K562 (cell line): ENCODE data around the gene ARHGAP26. TPM values are rescaled to one million over a fixed set of nuclear protein-coding genes. Genes with fewer than 3 reads are reported as not detected.

ENCODE experiments used
- ATAC-seq: fragments of 200-7000 bp; cut with Tn5 transposase; 3 replicates; pipeline ENCODE4 v1.9.1; 2020; ENCODE audit warnings: moderate library complexity
- BruUV-seq: library from RNA; stranded (reverse); fragments of 400-500 nt; replicated peaks from 2 replicates; lab custom pipeline; 2021; lab: Mats Ljungman, UMichigan
- CTCF ChIA-PET: fragments of 300-600 bp; formaldehyde crosslinking; extraction: SDS; loops from one replicate; lab custom pipeline; 2021; ENCODE audit warnings: low intra/inter-chr PET ratio; lab: Yijun Ruan, JAX
- POLR2A ChIA-PET: fragments of 300-600, 350-650 bp; sonication (Branson Sonifier 250); formaldehyde crosslinking; extraction: SDS; loops from one replicate; lab custom pipeline; 2021; ENCODE audit warnings: antibody characterized with exemption, inconsistent platforms; lab: Yijun Ruan, JAX
- DNase-seq, 4 experiments: peaks; one replicate each; pipeline versions ENCODE4 v3.0.0 to v3.0.0-alpha.2; 2011 to 2018; ENCODE audit warnings: low spot score in 3 of 4, mixed read lengths in 3 of 4; ENCODE audit errors: extremely low read depth in 1 of 4
- FAIRE-seq: peaks from 2 replicates; lab custom pipeline; 2011; peaks lifted over from hg19 to GRCh38; lab: Jason Lieb, UNC
- H2AFZ ChIP-seq: 2 replicates; pipeline ENCODE4 v1.6.0; 2011; ENCODE audit warnings: low read depth, low read length, control low read depth, inconsistent platforms
- H3K27ac ChIP-seq: fragments of 200-600 bp; 3 replicates; pipeline ENCODE4 v1.8.0; 2011; ENCODE audit warnings: low read depth, mild to moderate bottlenecking, control low read depth, inconsistent platforms, low read length, moderate library complexity, mixed read lengths; ENCODE audit errors: extremely low read depth
- H3K27me3 ChIP-seq, 2 experiments: fragments of 300-600 bp in 1 of 2; 2 replicates in 1 of 2; 3 replicates in 1 of 2; pipeline versions ENCODE4 v1.6.0 to v1.8.0; 2011; ENCODE audit warnings: inconsistent platforms in 2 of 2, low read length in 2 of 2, mild to moderate bottlenecking in 1 of 2, mixed read lengths in 1 of 2, moderate library complexity in 1 of 2; ENCODE audit not compliant: control insufficient read depth in 2 of 2, insufficient read depth in 2 of 2
- H3K36me3 ChIP-seq: fragments of 300-600 bp; 3 replicates; pipeline ENCODE4 v1.8.0; 2011; ENCODE audit warnings: mild to moderate bottlenecking, low read length, inconsistent platforms; ENCODE audit not compliant: control insufficient read depth, insufficient read depth
- H3K4me1 ChIP-seq, 2 experiments: fragments of 200-600 bp in 1 of 2; replicated peaks in 1 of 2; 2 replicates in 1 of 2; 3 replicates in 1 of 2; pipeline versions ENCODE4 v1.5.1 to v1.8.0; 2011; ENCODE audit warnings: inconsistent platforms in 2 of 2, low read length in 2 of 2, mild to moderate bottlenecking in 1 of 2, mixed read lengths in 1 of 2, moderate library complexity in 1 of 2; ENCODE audit not compliant: control insufficient read depth in 2 of 2, insufficient read depth in 2 of 2
- H3K4me2 ChIP-seq: 2 replicates; pipeline ENCODE4 v1.6.1; 2011; ENCODE audit warnings: low read length, control low read depth, inconsistent platforms, mixed read lengths; ENCODE audit not compliant: insufficient read depth
- H3K4me3 ChIP-seq: fragments of 200-600 bp; sonication (generic), shearing (Covaris generic); 2 replicates; pipeline ENCODE4 v1.5.1; 2016; ENCODE audit warnings: control low read depth, inconsistent platforms
- H3K79me2 ChIP-seq: fragments of 200-600 bp; 3 replicates; pipeline ENCODE4 v1.8.0; 2011; ENCODE audit warnings: low read length, inconsistent platforms; ENCODE audit not compliant: control insufficient read depth, insufficient read depth
- H3K9ac ChIP-seq, 2 experiments: 2 replicates each; pipeline versions ENCODE4 v1.6.0 to v1.6.1; 2011; ENCODE audit warnings: low read depth in 2 of 2, low read length in 2 of 2, control low read depth in 1 of 2, inconsistent platforms in 1 of 2, mild to moderate bottlenecking in 1 of 2, mixed read lengths in 1 of 2; ENCODE audit not compliant: insufficient read depth in 1 of 2
- H3K9me1 ChIP-seq: one replicate; pipeline ENCODE4 v1.6.0; 2011; ENCODE audit warnings: inconsistent platforms, mild to moderate bottlenecking, low read length, moderate library complexity; ENCODE audit not compliant: control insufficient read depth, insufficient read depth
- H3K9me3 ChIP-seq: replicated peaks from 2 replicates; pipeline ENCODE4 v1.5.1; 2011; ENCODE audit warnings: low read depth, low read length, inconsistent platforms; ENCODE audit not compliant: control insufficient read depth, insufficient read depth
- H4K20me1 ChIP-seq: replicated peaks from 2 replicates; pipeline ENCODE4 v1.6.1; 2011; ENCODE audit warnings: low read length, inconsistent platforms, mixed read lengths; ENCODE audit not compliant: control insufficient read depth, insufficient read depth
- ATF1 ChIP-seq, 2 experiments: fragments of 450-650 bp in 1 of 2; IDR thresholded peaks; 2 replicates each; pipeline ENCODE4 v1.6.1; 2016; ENCODE audit warnings: missing compliant biosample characterization in 1 of 2, missing genetic modification characterization in 1 of 2
- ATF7 ChIP-seq: fragments of 450-650 bp; IDR thresholded peaks from 2 replicates; pipeline ENCODE4 v1.7.1; 2014; ENCODE audit warnings: mild to moderate bottlenecking, moderate library complexity
- BDP1 ChIP-seq: IDR thresholded peaks from 3 replicates; pipeline ENCODE4 v1.6.1; 2011; ENCODE audit not compliant: insufficient read length, insufficient read depth
- CREBBP ChIP-seq: IDR thresholded peaks from one replicate; pipeline ENCODE4 v1.6.1; 2012; ENCODE audit warnings: low read depth, mild to moderate bottlenecking, control low read depth, inconsistent platforms, low read length
- ELF4 ChIP-seq: fragments of 450-650 bp; formaldehyde crosslinking; IDR thresholded peaks from 2 replicates; pipeline ENCODE4 v1.4.0; 2022; ENCODE audit warnings: missing genetic modification characterization
- EWSR1 ChIP-seq: fragments of 450-650 bp; IDR thresholded peaks from 2 replicates; pipeline ENCODE4 v1.6.1; 2018; ENCODE audit warnings: borderline replicate concordance, mild to moderate bottlenecking, low read depth, moderate library complexity; ENCODE audit not compliant: partially characterized antibody
- HOMEZ ChIP-seq: fragments of 250-450 bp; sonication (Bioruptor Pico); IDR thresholded peaks from 2 replicates; pipeline ENCODE4 v1.4.0; 2020; ENCODE audit warnings: mild to moderate bottlenecking, moderate library complexity
- KDM1A ChIP-seq, 2 experiments: fragments of 450-650 bp; IDR thresholded peaks; 2 replicates each; pipeline ENCODE4 v1.6.1; 2016; ENCODE audit warnings: mild to moderate bottlenecking in 2 of 2
- NFATC3 ChIP-seq: fragments of 450-650 bp; IDR thresholded peaks from 2 replicates; pipeline ENCODE4 v1.6.1; 2017; ENCODE audit warnings: mild to moderate bottlenecking
- POLR3G ChIP-seq: IDR thresholded peaks from 2 replicates; pipeline ENCODE4 v1.6.1; 2011; ENCODE audit not compliant: insufficient read length, insufficient replicate concordance; ENCODE audit errors: extremely low read depth
- PTTG1 ChIP-seq: fragments of 450-650 bp; IDR thresholded peaks from 2 replicates; pipeline ENCODE4 v1.6.1; 2016; ENCODE audit warnings: low read depth, mild to moderate bottlenecking, missing genetic modification characterization, missing compliant biosample characterization
- PURB ChIP-seq: sonication (generic); formaldehyde crosslinking; IDR thresholded peaks from 2 replicates; pipeline ENCODE4 v1.9.0; 2021; ENCODE audit warnings: low read depth, mild to moderate bottlenecking, missing genetic modification reagents
- RBM17 ChIP-seq: fragments of 200-400 bp; formaldehyde crosslinking; IDR thresholded peaks from 2 replicates; pipeline ENCODE4 v1.6.1; 2017; ENCODE audit warnings: low read depth, mild to moderate bottlenecking, low read length, borderline replicate concordance
- RBM22 ChIP-seq: fragments of 200-400 bp; formaldehyde crosslinking; IDR thresholded peaks from 2 replicates; pipeline ENCODE4 v1.6.1; 2018; ENCODE audit warnings: low read length, low read depth; ENCODE audit not compliant: poor library complexity, severe bottlenecking
- SAFB ChIP-seq: fragments of 200-400 bp; formaldehyde crosslinking; IDR thresholded peaks from 2 replicates; pipeline ENCODE4 v1.6.1; 2017; ENCODE audit warnings: low read depth, low read length, borderline replicate concordance
- SNIP1 ChIP-seq: fragments of 450-650 bp; IDR thresholded peaks from 2 replicates; pipeline ENCODE4 v1.7.1; 2017; ENCODE audit warnings: low read depth, mild to moderate bottlenecking
- STAT5A ChIP-seq: IDR thresholded peaks from 2 replicates; pipeline ENCODE4 v1.6.1; 2012; ENCODE audit warnings: low read length, inconsistent platforms, borderline replicate concordance
- ZEB2 ChIP-seq: fragments of 450-650 bp; IDR thresholded peaks from 2 replicates; pipeline ENCODE4 v1.6.1; 2016
- ZNF444 ChIP-seq: fragments of 250-450 bp; sonication (Bioruptor Pico); IDR thresholded peaks from 2 replicates; pipeline ENCODE4 v1.4.0; 2020; ENCODE audit warnings: mild to moderate bottlenecking, moderate library complexity
- ZNF511 ChIP-seq: sonication (generic); formaldehyde crosslinking; IDR thresholded peaks from 2 replicates; pipeline ENCODE4 v1.8.0; 2022; ENCODE audit warnings: mild to moderate bottlenecking, missing genetic modification reagents
- ZNF589 ChIP-seq: fragments of 200-800 bp; sonication (Bioruptor generic); IDR thresholded peaks from 2 replicates; pipeline ENCODE4 v1.6.1; 2016; ENCODE audit warnings: low read depth, missing genetic modification characterization, missing compliant biosample characterization
- WGBS: fragments of 100-300 bp; shearing (Covaris generic); methylation state at CpG from one replicate; pipeline ENCODE4 v1.1.6; 2016; ENCODE audit warnings: low coverage, mixed read lengths; ENCODE audit not compliant: insufficient coverage; ENCODE audit errors: missing lambda C conversion rate; 5-methylcytosine and 5-hydroxymethylcytosine counted together
- in situ Hi-C: fragments of 300-500 bp; cut with MboI; formaldehyde crosslinking; loops from 4 replicates; pipeline ENCODE4 v1.15.0; 2018; ENCODE audit warnings: inconsistent platforms, mixed read lengths
- intact Hi-C: fragments of 100-400 bp; cut with micrococcal nuclease; formaldehyde crosslinking; loops from 2 replicates; pipeline ENCODE4 v1.14.2; 2022
- polyA plus RNA-seq, 8 experiments: library from polyadenylated mRNA; depleted of rRNA in 4 of 8; stranded (reverse) in 5 of 8; unstranded in 3 of 8; fragments of >200 nt; fragmentation: Nextera tagmentation in 2 of 8; fragmentation: Illumina TruSeq in 1 of 8; extraction: Ambion mirVana in 2 of 8; extraction: Trizol in 1 of 8; gene quantifications; 2 replicates each; pipeline versions ENCODE4 v1.2.1 to v1.2.3, GENCODE V29; 2011 to 2014; ENCODE audit warnings: inconsistent platforms in 1 of 8, missing spikeins in 1 of 8
- total RNA-seq, 7 experiments: library from RNA; depleted of rRNA in 6 of 7; stranded (reverse); fragments of >200 nt in 6 of 7; fragmentation: Illumina TruSeq in 2 of 7; extraction: Trizol in 2 of 7; gene quantifications; 2 replicates each; pipeline versions ENCODE4 v1.2.1 to v1.2.3, GENCODE V29; 2011 to 2021; ENCODE audit warnings: low replicate concordance in 1 of 7
- TF ChIP-seq, protein P1 (sequence below), 2 experiments: fragments of 450-650 bp in 1 of 2; sonication (generic) in 1 of 2; formaldehyde crosslinking; conservative IDR thresholded peaks; 2 replicates each; pipeline versions ENCODE4 v1.4.0 to v1.8.1; 2020 to 2022; ENCODE audit warnings: mild to moderate bottlenecking in 1 of 2, missing genetic modification reagents in 1 of 2

Gene ARHGAP26
- total and polyA plus RNA-seq, 9 of the 15 experiments (the other 6 are each of a cell fraction or from before 2014, with no cell fraction given): 0.13 to 1.1 (median 0.55) TPM

DNA sequence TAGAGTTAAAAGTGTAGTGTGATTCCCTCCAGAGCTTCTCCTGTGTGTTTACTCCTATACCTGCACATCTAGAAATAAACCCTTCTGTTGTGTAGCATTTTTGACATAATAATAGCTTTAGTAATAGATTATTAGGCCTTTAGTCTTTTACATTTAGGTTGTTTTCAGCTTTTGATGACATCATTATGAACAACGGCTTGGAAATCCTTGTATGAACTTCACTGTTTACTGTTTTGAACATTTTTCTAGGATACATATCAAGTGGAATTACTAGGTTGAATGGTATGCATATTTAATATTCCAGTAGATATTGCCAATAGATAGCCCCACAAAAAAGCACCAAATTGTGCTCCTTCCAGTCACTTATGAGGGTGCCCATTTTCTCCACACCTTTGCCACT, 174.0 kb downstream of the ARHGAP26 start (continued):
- TF ChIP-seq SAFB (no peak), ATF1 (CRISPR knock-in tag; IDR thresholded peaks at IDR 0.05) (no peak), ATF1 (tag; IDR thresholded peaks at IDR 0.05) (no peak), RBM22 (no peak), ZNF444 (no peak)
- TF ChIP-seq, protein P1, sequence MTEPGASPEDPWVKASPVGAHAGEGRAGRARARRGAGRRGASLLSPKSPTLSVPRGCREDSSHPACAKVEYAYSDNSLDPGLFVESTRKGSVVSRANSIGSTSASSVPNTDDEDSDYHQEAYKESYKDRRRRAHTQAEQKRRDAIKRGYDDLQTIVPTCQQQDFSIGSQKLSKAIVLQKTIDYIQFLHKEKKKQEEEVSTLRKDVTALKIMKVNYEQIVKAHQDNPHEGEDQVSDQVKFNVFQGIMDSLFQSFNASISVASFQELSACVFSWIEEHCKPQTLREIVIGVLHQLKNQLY (CRISPR knock-in tag; conservative IDR thresholded peaks at IDR 0.05): no peak

DNA sequence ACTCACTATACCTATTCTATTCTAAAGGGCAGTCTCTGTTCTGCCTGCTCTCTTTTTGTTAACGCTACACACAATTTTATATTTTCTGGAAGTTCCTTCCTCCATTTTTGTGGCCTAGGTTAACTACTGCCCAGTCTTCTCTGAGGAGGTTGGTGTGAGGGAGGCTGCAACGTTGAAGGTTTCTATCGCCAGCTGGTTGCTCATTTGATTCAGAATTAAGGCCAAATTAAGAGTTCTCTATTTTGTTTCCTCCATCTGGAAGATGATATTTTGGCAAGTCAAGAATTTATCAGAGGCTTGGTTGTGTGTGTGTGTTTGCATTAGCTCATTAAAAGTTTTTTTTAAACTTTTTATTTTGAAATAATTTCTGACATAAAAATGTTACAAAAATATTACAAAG, 175.1 kb downstream of the ARHGAP26 start:
- ATAC-seq (no peak), FAIRE-seq (no peak), DNase-seq (no peak)
- no peaks in the 10 kb centered on the region for H3K27me3 ChIP-seq
- H3K9ac ChIP-seq: no peak overlapping the region
- in situ Hi-C loops: no loop called here
- no peaks in the 10 kb centered on the region for H3K4me1 ChIP-seq
- 0% methylated on average over 3 of the region's 3 CpGs for WGBS
- no peak overlapping the region for H3K4me3 ChIP-seq
- no peak overlapping the region for H3K27ac ChIP-seq
- CTCF ChIA-PET: no interaction called here
- no peaks in the 10 kb centered on the region for H3K79me2 ChIP-seq
- BruUV-seq: no TSS peak
- H4K20me1 ChIP-seq: no peaks in the 10 kb centered on the region
- no peaks in the 10 kb centered on the region for H3K9me3 ChIP-seq
- no peaks in the 10 kb centered on the region for H3K36me3 ChIP-seq
- intact Hi-C loops: no loop called here
- H3K4me2 ChIP-seq: no peak overlapping the region
- no peaks in the 10 kb centered on the region for H3K9me1 ChIP-seq
- POLR2A ChIA-PET: no interaction called here
- H2AFZ ChIP-seq: no peak overlapping the region
- TF ChIP-seq SNIP1: no peak
- no peak for TF ChIP-seq NFATC3
- TF ChIP-seq ZNF511 (CRISPR knock-in tag): no peak
- no peak for TF ChIP-seq PTTG1 (tag)
- TF ChIP-seq KDM1A (IDR thresholded peaks at IDR 0.05): no peak
- TF ChIP-seq ATF7: no peak
- no peak for TF ChIP-seq ZEB2
- no peak for TF ChIP-seq EWSR1
- no peak for TF ChIP-seq STAT5A
- no peak for TF ChIP-seq BDP1
- no peak for TF ChIP-seq CREBBP
- no peak for TF ChIP-seq HOMEZ (CRISPR knock-in tag)
- TF ChIP-seq PURB (CRISPR knock-in tag): no peak
- TF ChIP-seq ELF4 (CRISPR knock-in tag): no peak
- TF ChIP-seq RBM17: no peak
- TF ChIP-seq ZNF589 (CRISPR knock-in tag): no peak
- TF ChIP-seq POLR3G: no peak
